ENCODE data around the gene SMAGP.

DNA sequence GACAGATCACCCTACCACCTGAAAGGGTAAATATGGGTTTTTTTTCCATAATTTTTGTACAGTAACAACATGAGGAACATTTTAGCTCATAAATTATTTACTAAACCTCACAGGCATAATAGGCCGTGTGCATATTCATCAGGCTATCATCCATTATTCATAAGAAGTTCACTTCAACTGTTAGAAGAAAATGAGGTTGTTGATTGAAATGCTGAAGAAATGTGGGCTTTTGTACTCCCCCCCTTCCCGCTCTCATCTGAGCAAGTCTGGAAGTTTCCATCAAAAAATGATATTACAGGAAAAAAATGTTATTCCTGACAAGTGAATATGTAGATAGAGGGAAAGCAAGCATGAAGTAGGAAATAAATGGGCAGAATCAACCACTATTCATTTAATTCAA, 44.4 kb downstream of the SMAGP start:
- no peak for TF ChIP-seq EP300 (IDR thresholded peaks at IDR 0.05; ENCODE audit: low read depth in 2 of 2, low read length in 2 of 2)
- TF ChIP-seq EP300 (CRISPR knock-in tag; IDR thresholded peaks at IDR 0.05; ENCODE audit: borderline replicate concordance), result no peak
- no peak for TF ChIP-seq POLR2AphosphoS2 (IDR thresholded peaks at IDR 0.05; ENCODE audit: low read depth, low read length)

Data from HepG2 (cell line).